Loucy (cell line): ENCODE data around the gene PTPRN2.

ENCODE experiments used
- H2AFZ ChIP-seq: fragments of 200-600 bp; sonication (generic); 2 replicates; pipeline ENCODE4 v1.6.0; 2016; ENCODE audit warnings: antibody characterized with exemption, mild to moderate bottlenecking, low read length, moderate library complexity
- H3F3A ChIP-seq: fragments of 200-600 bp; 2 replicates; pipeline ENCODE4 v1.6.0; 2016; ENCODE audit warnings: antibody characterized with exemption, low read depth, mild to moderate bottlenecking
- H3K27me3 ChIP-seq: fragments of 200-600 bp; sonication (generic); 2 replicates; pipeline ENCODE4 v1.6.1; 2014; ENCODE audit warnings: low read length, mild to moderate bottlenecking; ENCODE audit not compliant: insufficient read depth, poor library complexity, severe bottlenecking
- H3K36me3 ChIP-seq: fragments of 200-600 bp; sonication (generic); 2 replicates; pipeline ENCODE4 v1.6.1; 2016; ENCODE audit warnings: low read length; ENCODE audit not compliant: insufficient read depth
- H3K4me1 ChIP-seq: fragments of 200-600 bp; sonication (generic); 2 replicates; pipeline ENCODE4 v1.5.1; 2014; ENCODE audit warnings: low read length, mild to moderate bottlenecking; ENCODE audit not compliant: insufficient read depth, poor library complexity, severe bottlenecking
- H3K4me2 ChIP-seq: fragments of 200-600 bp; sonication (generic); 2 replicates; pipeline ENCODE4 v1.6.0; 2014; ENCODE audit warnings: antibody characterized with exemption, low read length, low read depth, mild to moderate bottlenecking; ENCODE audit not compliant: poor library complexity, severe bottlenecking
- H3K4me3 ChIP-seq: fragments of 200-600 bp; sonication (generic); 2 replicates; pipeline ENCODE4 v1.5.1; 2014; ENCODE audit warnings: low read length, mild to moderate bottlenecking, mixed read lengths; ENCODE audit not compliant: poor library complexity, severe bottlenecking
- H3K79me2 ChIP-seq: fragments of 200-600 bp; sonication (generic); 2 replicates; pipeline ENCODE4 v1.6.1; 2014; ENCODE audit warnings: low read length; ENCODE audit not compliant: insufficient read depth
- H3K9ac ChIP-seq: fragments of 200-600 bp; sonication (generic); 2 replicates; pipeline ENCODE4 v1.6.0; 2014; ENCODE audit warnings: mild to moderate bottlenecking, low read depth, low read length, moderate library complexity; ENCODE audit not compliant: poor library complexity, severe bottlenecking
- H3K9me2 ChIP-seq: fragments of 200-600 bp; sonication (generic); replicated peaks from 2 replicates; pipeline ENCODE4 v1.6.1; 2016; ENCODE audit warnings: low read depth, low read length, mixed read lengths
- H3K9me3 ChIP-seq: fragments of 200-600 bp; sonication (generic); 2 replicates; pipeline ENCODE4 v1.6.1; 2014; ENCODE audit warnings: mild to moderate bottlenecking, antibody characterized with exemption, low read length, low read depth; ENCODE audit not compliant: insufficient read depth
- H4K20me1 ChIP-seq: fragments of 200-600 bp; sonication (generic); 2 replicates; pipeline ENCODE4 v1.6.0; 2014; ENCODE audit warnings: antibody characterized with exemption, low read length, mild to moderate bottlenecking; ENCODE audit not compliant: insufficient read depth, poor library complexity, severe bottlenecking
- CTCF ChIP-seq: fragments of 200-600 bp; sonication (generic); conservative IDR thresholded peaks from 2 replicates; pipeline ENCODE4 v1.5.1; 2014; ENCODE audit warnings: mild to moderate bottlenecking, antibody characterized with exemption, low read length
- EZH2phosphoT487 ChIP-seq: fragments of 200-600 bp; IDR thresholded peaks from 2 replicates; pipeline ENCODE4 v1.6.1; 2018; ENCODE audit warnings: antibody characterized with exemption, mild to moderate bottlenecking, moderate library complexity, borderline replicate concordance

Gene PTPRN2

DNA sequence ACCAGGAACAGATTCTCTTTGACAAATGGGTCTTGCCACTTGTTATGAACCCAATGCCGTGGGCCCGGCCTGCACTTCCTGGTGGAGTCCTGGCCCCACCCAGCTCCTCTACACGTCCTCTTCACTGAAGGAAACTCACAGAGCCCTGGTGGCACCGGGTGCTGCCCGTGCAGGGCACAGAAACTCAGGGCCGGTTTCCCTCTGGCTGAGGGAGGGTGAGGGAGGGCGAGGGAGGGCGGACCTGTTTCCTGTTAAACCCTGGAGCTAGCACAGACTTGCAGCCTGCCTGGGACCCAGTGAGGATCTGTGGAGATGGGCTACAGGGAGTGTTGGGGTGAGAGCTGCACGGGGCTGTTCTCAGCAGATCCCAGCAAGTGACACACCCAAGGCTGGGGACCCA is 596.3 kb downstream of the PTPRN2 start:
- Histone ChIP-seq H3K36me3 (no peaks in the 10 kb centered on the region), H3F3A (no peaks in the 10 kb centered on the region), H3K4me1 (no peaks in the 10 kb centered on the region), H3K9me3 (peaks cover 5% of the 10 kb centered on the region; the same call in 1 of the 2 replicates), H3K4me2 (no peak overlapping the region), H4K20me1 (no peaks in the 10 kb centered on the region), H2AFZ (no peak overlapping the region), H3K4me3 (no peak overlapping the region), H3K27me3 (no peaks in the 10 kb centered on the region), H3K79me2 (no peaks in the 10 kb centered on the region), H3K9me2 (no peaks in the 10 kb centered on the region), H3K9ac (no peak overlapping the region)
- TF ChIP-seq EZH2phosphoT487 (no peak), CTCF (no peak)

DNA sequence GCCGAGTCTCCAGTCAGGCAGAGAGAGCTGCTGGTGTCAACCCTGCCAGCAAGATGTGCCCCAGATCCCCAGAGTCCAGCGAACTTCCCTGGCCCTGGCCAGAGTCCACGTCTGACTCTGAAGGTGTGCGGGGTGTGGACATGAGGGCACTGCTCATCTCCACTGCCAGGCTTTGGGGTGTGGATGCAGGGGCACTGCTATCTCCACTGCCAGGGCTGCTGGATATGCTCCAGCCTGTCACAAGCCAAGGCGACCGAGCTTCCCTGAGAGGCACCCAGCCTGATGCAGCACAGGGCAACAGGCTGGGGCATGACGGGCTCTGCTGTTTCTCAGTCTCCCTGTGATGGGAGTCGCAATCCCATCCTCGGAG is 596.8 kb downstream of the PTPRN2 start:
- no peaks in the 10 kb centered on the region for H3K9me2 ChIP-seq
- peaks cover 4% of the 10 kb centered on the region; the same call in 1 of the 2 replicates for H3K9me3 ChIP-seq
- no peaks in the 10 kb centered on the region for H3F3A ChIP-seq
- H3K4me1 ChIP-seq = no peaks in the 10 kb centered on the region
- no peaks in the 10 kb centered on the region for H3K36me3 ChIP-seq
- H3K4me3 ChIP-seq = no peak overlapping the region
- TF ChIP-seq CTCF (no peak), EZH2phosphoT487 (no peak)
- H3K9ac ChIP-seq = no peak overlapping the region
- H3K79me2 ChIP-seq = no peaks in the 10 kb centered on the region
- H2AFZ ChIP-seq = no peak overlapping the region
- no peak overlapping the region for H3K4me2 ChIP-seq
- no peaks in the 10 kb centered on the region for H3K27me3 ChIP-seq
- no peaks in the 10 kb centered on the region for H4K20me1 ChIP-seq

- H3K4me1 ChIP-seq = no peaks in the 10 kb centered on the region
- no peaks in the 10 kb centered on the region for H4K20me1 ChIP-seq
- H3K79me2 ChIP-seq = no peaks in the 10 kb centered on the region
- no peaks in the 10 kb centered on the region for H3K36me3 ChIP-seq
- no peaks in the 10 kb centered on the region for H3K27me3 ChIP-seq
- TF ChIP-seq EZH2phosphoT487 (no peak), CTCF (no peak)
- H3F3A ChIP-seq = no peaks in the 10 kb centered on the region
- no peak overlapping the region for H3K4me3 ChIP-seq
- no peaks in the 10 kb centered on the region; the same call in 1 of the 2 replicates for H3K9me3 ChIP-seq
- H3K9ac ChIP-seq = no peak overlapping the region
- H2AFZ ChIP-seq = no peak overlapping the region
- H3K4me2 ChIP-seq = no peak overlapping the region
- H3K9me2 ChIP-seq = no peaks in the 10 kb centered on the region
These were observed 597.3 kb downstream of the PTPRN2 start for GRCh38 chr7:157990226-157990880.
